Kidney (tissue), 22 donors: ENCODE data around the gene OR4C5. TPM values are rescaled to one million over a fixed set of nuclear protein-coding genes. Genes with fewer than 3 reads are reported as not detected.
"Not testable (repeated sequence)": the region's sequence is repeated elsewhere in the genome, so short reads cannot be mapped to it uniquely, and the experiment has no call there.

Experiments used
- DNase-seq, 5 donors: peaks; one replicate each; pipeline ENCODE4 v3.0.0-alpha.2; 2013 to 2020
- FAIRE-seq: peaks from 2 replicates; lab custom pipeline; 2012; peaks lifted over from hg19 to GRCh38; lab: Jason Lieb, UNC
- H3K27ac ChIP-seq, 2 donors: one replicate each; pipeline ENCODE4 v1.7.0; 2013; ENCODE audit warnings: low read depth in 2 of 2, low read length in 2 of 2, inconsistent platforms in 1 of 2
- H3K27me3 ChIP-seq: one replicate; pipeline ENCODE4 v1.7.1; 2013; ENCODE audit warnings: low read length, inconsistent platforms; ENCODE audit not compliant: control insufficient read depth, insufficient read depth
- H3K36me3 ChIP-seq, 3 donors: one replicate each; pipeline versions ENCODE4 v1.7.0 to v1.7.1; 2013; ENCODE audit warnings: low read length in 3 of 3, control low read depth in 1 of 3, inconsistent platforms in 1 of 3; ENCODE audit not compliant: insufficient read depth in 3 of 3, control insufficient read depth in 2 of 3
- H3K4me1 ChIP-seq, 3 donors: one replicate each; pipeline versions ENCODE4 v1.7.0 to v1.7.1; 2013; ENCODE audit warnings: low read length in 3 of 3, inconsistent platforms in 1 of 3, low read depth in 1 of 3; ENCODE audit not compliant: control insufficient read depth in 2 of 3, insufficient read depth in 2 of 3
- H3K4me3 ChIP-seq, 3 donors: one replicate each; pipeline versions ENCODE4 v1.7.0 to v1.8.1; 2013; ENCODE audit warnings: low read length in 3 of 3, control low read depth in 1 of 3, inconsistent platforms in 1 of 3
- H3K9ac ChIP-seq, 3 donors: one replicate each; pipeline versions ENCODE4 v1.7.0 to v1.7.1; 2013; ENCODE audit warnings: low read length in 3 of 3, control low read depth in 1 of 3, inconsistent platforms in 1 of 3
- H3K9me3 ChIP-seq, 3 donors: one replicate each; pipeline versions ENCODE4 v1.7.0 to v1.7.1; 2013; ENCODE audit warnings: low read length in 3 of 3, control low read depth in 1 of 3, inconsistent platforms in 1 of 3; ENCODE audit not compliant: control insufficient read depth in 2 of 3, insufficient read depth in 1 of 3
- intact Hi-C: fragments of 100-400 bp; cut with DNase I; formaldehyde crosslinking; loops from one replicate; pipeline ENCODE4 v1.11.1; 2022
- long read RNA-seq, 10 donors: library from polyadenylated mRNA in 1 of 10; unstranded in 1 of 10; transcript quantifications; one replicate each; pipeline ENCODE4 v2.0.0 and lab custom pipeline, GENCODE V29; 2021 to 2026
- polyA plus RNA-seq: library from polyadenylated mRNA; stranded (reverse); fragments of 350-450 nt; fragmentation: Illumina TruSeq; extraction: RNeasy Lipid Tissue Mini Kit (QIAGEN cat#74804); gene quantifications from one replicate; pipeline ENCODE4 v1.2.3, GENCODE V29; 2014; ENCODE audit warnings: low read depth, low replicate concordance; ENCODE audit not compliant: insufficient read depth
- total RNA-seq: library from RNA; stranded (reverse); fragmentation: NEBNext Ultra II Directional; extraction: Animal tissue kit (Norgen Biotek cat#: 25700); gene quantifications from one replicate; pipeline ENCODE4 v1.2.1, GENCODE V29; 2021
- TF ChIP-seq, protein P1 (sequence below): IDR thresholded peaks from 3 replicates; pipeline ENCODE4 v1.5.1; 2012; ENCODE audit warnings: mild to moderate bottlenecking, moderate library complexity, borderline replicate concordance; ENCODE audit not compliant: insufficient read depth; ENCODE audit errors: extremely low read depth
- donor health status: control.
- donor health status: control.
- donor health status: control.
- donor health status: control.
- donor health status: control.
- donor health status: DM: yes; HTN: yes; CAD: no.
- donor health status: Normal renal cell carcinoma (clear cell type).

OR4C5 gene
- total RNA-seq (not detected), polyA plus RNA-seq (not detected)
- long read RNA-seq, donor 1, result 0 reads
- long read RNA-seq, donor 2, result 0 reads
- long read RNA-seq, donor 3, result 0 reads
- long read RNA-seq, donor 4, result 0 reads
- long read RNA-seq, donor 5, result 0 reads
- long read RNA-seq, donor 6, result 0 reads
- long read RNA-seq, donor 7, result 0 reads
- long read RNA-seq, donor 8, result 0 reads
- long read RNA-seq, donor 9, result 0 reads
- long read RNA-seq, donor 10, result 0 reads

DNA sequence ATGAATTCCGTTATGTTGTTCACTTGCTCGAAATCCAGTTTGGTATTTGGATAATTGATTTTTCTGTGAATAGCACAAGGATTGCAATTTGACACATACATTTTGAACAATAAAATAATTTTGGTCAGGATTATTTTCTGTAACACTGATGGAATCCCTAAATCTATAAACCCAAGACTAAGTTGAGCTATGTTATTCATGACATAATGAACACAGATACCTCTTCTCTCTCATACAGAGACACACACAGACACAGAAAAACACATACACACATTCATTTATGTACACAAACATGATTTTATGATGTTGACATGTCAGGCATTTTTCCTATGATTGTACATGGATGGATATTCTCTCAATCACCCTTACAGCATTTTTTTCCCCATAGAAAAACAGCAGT is at the start of gene OR4C5:
Gene OR4C5, minus strand, starts transcription at position 101 of the 400 bp plus-strand sequence. Its CDS starts 0 bp downstream, at position 101.
- TF ChIP-seq, protein P1, sequence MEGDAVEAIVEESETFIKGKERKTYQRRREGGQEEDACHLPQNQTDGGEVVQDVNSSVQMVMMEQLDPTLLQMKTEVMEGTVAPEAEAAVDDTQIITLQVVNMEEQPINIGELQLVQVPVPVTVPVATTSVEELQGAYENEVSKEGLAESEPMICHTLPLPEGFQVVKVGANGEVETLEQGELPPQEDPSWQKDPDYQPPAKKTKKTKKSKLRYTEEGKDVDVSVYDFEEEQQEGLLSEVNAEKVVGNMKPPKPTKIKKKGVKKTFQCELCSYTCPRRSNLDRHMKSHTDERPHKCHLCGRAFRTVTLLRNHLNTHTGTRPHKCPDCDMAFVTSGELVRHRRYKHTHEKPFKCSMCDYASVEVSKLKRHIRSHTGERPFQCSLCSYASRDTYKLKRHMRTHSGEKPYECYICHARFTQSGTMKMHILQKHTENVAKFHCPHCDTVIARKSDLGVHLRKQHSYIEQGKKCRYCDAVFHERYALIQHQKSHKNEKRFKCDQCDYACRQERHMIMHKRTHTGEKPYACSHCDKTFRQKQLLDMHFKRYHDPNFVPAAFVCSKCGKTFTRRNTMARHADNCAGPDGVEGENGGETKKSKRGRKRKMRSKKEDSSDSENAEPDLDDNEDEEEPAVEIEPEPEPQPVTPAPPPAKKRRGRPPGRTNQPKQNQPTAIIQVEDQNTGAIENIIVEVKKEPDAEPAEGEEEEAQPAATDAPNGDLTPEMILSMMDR, result no peak

DNA sequence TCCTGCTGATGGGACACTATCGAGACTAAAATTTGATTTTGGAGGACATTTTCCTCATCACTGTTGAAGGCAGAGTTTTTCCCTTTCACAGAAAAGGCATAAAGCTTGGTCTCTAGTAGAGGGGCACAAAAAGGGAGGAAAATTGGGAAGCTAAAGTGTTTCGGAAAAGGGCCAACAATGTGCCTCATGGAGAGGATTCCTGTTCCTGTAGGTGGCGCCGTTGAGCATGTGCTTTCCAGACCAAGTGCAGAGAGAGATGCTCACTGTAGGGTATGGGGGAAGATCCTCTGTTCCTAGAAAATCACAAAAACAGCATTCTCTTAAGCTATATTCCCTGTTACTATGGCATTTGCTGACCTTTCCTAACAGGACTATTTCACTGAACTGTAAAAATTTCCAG is 18.4 kb upstream of the OR4C5 start:
- peaks cover 0 to 6% (median 2%) of the 10 kb centered on the region in 3 donors for H3K9me3 ChIP-seq
- TF ChIP-seq, protein P1, result no peak
- H3K4me1 ChIP-seq, result no peaks in the 10 kb centered on the region
- H3K4me3 ChIP-seq, result no peak overlapping the region
- no peaks in the 10 kb centered on the region for H3K36me3 ChIP-seq
- no peak overlapping the region for H3K9ac ChIP-seq
- H3K27me3 ChIP-seq, result no peaks in the 10 kb centered on the region
- FAIRE-seq, result no peak
- intact Hi-C loops, result no loop called here
- H3K27ac ChIP-seq, result no peak overlapping the region
- no peak for DNase-seq

More for the DNA sequence above, at the start of gene OR4C5:
- Histone ChIP-seq H3K36me3 (no peaks in the 10 kb centered on the region), H3K9ac (no peak within 1 kb of the TSS), H3K9me3 (no peaks in the 10 kb centered on the region), H3K27ac (no peak within 1 kb of the TSS), H3K27me3 (no peaks in the 10 kb centered on the region), H3K4me1 (no peaks in the 10 kb centered on the region), H3K4me3 (no peak within 1 kb of the TSS)
- intact Hi-C loops, result no loop called here
- no peak for FAIRE-seq
- DNase-seq, result no peak

DNA sequence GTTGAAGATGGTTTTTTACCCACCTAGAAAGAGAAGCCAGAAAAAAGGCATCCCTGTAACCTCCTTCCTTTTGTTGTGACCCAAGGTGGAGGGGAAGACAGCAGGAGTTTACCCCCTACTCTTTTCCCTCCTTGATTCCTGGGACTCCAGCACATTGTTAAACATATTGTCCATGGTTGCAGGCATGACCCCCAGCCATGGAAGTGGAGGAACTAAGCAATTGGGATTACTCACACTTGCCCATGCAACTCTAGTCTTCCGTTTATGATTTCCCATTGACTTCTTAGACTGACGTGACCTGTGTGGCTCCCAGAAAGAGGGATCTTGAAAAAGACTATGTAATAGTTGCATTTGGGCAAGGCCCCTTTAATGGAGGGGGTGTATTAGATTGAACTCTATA is 17.9 kb upstream of the OR4C5 start:
- H3K4me1 ChIP-seq, H3K27me3 ChIP-seq, H3K4me3 ChIP-seq, H3K9me3 ChIP-seq, intact Hi-C loops, H3K27ac ChIP-seq, H3K9ac ChIP-seq, H3K36me3 ChIP-seq, DNase-seq, FAIRE-seq: not testable (repeated sequence)

DNA sequence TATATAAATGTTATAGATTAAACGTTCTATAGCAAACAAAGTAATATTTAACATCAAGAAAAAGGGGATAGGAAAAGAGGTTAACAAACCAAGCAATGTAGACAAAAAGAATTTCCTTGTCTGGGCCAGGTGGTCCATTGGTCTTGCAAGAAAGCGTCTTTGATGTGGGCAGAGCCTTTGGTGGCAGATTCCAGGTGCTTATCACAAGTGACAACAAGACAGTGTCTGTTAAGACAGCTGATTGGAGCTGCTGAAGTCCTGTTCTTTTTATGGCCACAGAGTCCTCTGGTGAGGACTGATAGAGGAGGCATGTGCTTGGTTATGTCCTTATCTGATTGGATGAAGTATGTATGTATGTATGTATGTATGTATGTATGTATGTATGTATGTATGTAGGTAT is 5.0 kb downstream of the OR4C5 start:
- H3K36me3 ChIP-seq, H3K4me3 ChIP-seq, DNase-seq, H3K27me3 ChIP-seq, H3K9me3 ChIP-seq, intact Hi-C loops, FAIRE-seq, H3K4me1 ChIP-seq, H3K9ac ChIP-seq, H3K27ac ChIP-seq: not testable (repeated sequence)
